GM18520 (cell line): Measurements from ENCODE around the gene GRK1.
"Not testable (repeated sequence)": the region's sequence is repeated elsewhere in the genome, so short reads cannot be mapped to it uniquely, and the experiment has no call there.

Source experiments
- ATAC-seq: cut with Tn5 transposase; IDR thresholded peaks from one replicate; pipeline ENCODE4 v1.9.1; 2021; ENCODE audit not compliant: unreplicated experiment

Gene GRK1

GRCh38 chr13:113666951-113667701, at the start of gene GRK1:
GRK1 (plus strand) TSS chr13:113667219; CDS start chr13:113667387, 168 bp downstream.
- no peak for ATAC-seq

GRCh38 chr13:113617961-113618360, 49.1 kb upstream of the GRK1 start:
- no peak for ATAC-seq

- ATAC-seq = no peak
These were observed 48.6 kb upstream of the GRK1 start for GRCh38 chr13:113618455-113618854.

DNA sequence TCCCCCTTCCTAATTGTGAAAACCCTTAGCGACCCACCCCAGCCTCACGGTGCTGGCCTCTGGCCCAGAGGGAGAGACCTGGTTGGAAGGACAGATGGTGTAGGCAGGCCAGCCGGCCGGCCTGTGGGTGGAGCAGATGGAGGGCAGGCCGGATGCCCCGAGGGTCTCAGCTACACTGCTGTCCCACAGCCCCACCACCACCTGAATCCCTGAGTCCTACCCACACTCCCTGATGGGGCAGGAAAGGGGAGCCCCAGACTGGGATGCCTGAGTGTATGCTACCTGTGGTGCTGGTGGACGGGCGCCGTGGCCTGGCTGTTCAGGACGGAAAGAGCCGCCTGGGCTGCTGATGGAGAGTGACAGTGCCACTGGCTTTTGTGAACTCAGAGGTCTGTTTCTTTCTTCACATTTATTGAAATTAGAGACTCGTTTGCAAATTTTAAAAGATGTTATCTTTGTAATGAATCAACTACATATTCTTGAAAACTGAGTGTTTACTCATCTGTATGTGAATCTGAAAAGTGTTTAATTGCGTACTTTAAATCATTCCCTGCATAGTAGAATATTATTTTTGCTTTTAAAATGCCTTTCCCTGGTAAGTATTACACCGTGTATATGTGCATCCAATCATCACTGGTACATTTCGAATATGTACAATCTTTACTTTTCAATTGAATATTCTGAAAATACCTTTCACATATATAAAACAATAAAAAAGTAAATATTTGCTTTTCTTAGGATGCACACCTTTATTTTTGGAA, 46.8 kb upstream of the GRK1 start:
- ATAC-seq = no peak

- no peak for ATAC-seq
These were observed 46.0 kb upstream of the GRK1 start for GRCh38 chr13:113621046-113621445.

GRCh38 chr13:113621498-113621897, 45.5 kb upstream of the GRK1 start:
- ATAC-seq = not testable (repeated sequence)

GRCh38 chr13:113621986-113622550, 45.0 kb upstream of the GRK1 start:
- not testable (repeated sequence) for ATAC-seq

DNA sequence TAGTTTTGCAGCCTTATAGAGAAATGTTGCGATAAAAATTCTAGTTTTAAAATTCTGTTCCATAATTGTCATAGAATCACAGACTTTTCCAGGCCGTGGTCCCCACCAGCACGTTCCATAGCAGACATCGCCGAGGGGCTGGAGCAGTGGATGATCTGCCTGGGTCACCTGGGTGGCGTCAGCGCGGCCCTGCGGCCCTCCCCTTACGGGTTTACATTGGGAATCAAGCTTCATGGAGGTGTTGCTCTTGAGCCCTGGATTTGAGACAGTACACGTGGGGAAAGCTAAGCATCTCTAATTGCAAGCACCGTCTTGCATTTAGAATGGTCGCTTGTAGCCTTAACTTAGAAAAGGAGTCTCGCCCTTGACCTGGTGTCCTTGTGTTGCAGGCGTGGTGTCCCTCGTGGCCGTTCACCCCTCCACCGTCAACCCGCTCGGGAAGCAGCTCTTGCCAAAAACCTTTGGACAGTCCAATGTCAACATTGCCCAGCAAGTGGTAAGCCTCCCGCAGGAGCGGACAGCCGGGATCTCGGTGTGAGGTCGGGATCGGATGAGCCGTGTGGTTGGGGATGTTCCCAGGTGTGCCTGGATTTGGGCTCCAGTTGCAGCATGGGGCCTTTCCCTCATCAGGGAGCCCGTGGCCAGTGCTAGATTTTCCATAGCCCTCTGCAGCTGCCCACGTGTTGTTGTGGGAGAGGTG, 44.1 kb upstream of the GRK1 start:
- ATAC-seq = no peak

DNA sequence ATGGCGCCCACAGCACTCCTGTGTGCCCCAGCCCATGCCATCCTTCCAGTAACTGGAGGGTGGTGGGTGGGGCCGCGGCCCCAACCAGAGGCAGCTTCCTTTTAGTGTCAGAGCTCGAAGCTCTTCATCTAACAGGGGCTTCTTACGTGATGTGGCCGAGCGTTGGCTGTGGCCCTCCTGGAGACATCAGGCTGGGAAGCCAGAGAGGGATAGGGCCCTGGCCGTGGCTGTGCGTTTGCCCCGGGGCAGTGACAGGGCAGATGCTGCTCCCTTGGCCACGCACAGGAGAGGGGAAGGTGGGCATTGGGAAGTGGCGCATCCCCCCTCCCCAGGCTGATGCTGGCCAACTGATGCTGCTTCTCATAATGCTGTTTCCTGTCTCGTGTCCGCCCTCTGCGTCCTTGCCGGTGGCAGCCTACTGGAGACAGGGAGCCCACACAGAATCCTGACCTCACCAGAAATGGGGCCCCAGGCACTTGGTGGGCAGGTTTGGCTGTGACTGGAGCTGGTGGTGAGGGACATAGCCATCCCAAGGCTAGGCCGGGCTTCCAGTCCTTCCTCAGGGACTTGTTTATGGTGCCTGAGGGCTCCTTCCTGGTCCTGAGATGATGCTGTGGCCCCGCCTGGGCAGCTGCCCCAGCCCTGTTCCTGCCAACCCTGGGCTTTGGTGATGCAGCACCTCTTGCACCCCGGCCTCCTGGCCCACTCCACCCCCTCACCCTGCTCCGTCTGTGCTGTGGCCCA, 43.4 kb upstream of the GRK1 start:
- ATAC-seq = no peak

- ATAC-seq = no peak
These were observed 42.8 kb upstream of the GRK1 start for GRCh38 chr13:113624235-113624587.

- ATAC-seq = not testable (repeated sequence)
These were observed 42.2 kb upstream of the GRK1 start for GRCh38 chr13:113624640-113625304.

- no peak for ATAC-seq
These were observed 40.9 kb upstream of the GRK1 start for GRCh38 chr13:113625965-113626721.

GRCh38 chr13:113627136-113627535, 39.9 kb upstream of the GRK1 start:
- ATAC-seq = no peak

DNA sequence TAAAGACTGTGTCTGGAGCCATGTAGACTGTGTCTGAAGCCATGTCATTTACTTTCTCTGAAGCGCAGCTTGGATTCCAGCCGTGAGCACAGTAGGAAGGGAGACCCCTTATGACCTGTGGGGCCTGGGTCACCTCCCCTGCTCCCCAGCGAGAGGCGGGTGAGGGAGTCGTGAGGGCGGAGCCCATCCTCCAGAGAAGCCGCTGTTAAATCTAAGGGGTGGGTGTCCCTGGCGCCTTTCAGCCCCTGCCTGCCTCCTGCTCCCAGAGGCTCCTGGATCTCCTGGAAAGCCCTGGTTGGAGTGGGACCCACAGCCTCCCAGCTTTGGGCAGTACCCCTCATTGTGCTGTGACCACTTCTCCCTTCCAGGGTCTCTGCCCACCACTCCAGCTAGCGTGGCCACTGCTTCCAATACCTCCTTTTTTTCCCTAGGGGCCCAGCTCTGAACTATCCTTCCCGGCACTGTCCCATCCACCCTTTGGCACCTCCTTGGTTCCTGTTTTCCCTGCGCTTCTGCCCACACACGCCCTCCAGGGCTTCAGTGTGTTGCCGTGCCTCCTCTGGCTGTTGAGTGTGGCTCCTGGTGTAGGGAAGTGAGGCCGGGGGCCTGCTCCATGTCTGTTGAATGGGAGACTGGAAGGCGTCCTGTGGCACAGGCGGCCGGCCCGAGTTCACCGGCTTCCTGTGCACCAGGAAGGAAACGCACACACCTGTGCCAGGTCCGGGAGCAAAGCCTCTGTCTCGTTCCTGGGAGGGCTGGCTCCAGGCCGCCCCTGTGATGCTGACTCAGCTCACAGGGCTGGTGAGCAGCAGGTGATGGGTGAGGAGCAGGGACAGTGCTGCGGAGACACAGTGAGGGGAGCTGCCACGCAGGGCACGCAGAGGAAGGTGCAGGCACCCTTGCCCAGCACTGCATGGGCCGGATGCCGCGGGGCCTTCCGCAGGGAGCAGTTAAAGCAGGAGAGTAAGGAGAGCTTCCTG, 38.4 kb upstream of the GRK1 start:
- no peak for ATAC-seq

DNA sequence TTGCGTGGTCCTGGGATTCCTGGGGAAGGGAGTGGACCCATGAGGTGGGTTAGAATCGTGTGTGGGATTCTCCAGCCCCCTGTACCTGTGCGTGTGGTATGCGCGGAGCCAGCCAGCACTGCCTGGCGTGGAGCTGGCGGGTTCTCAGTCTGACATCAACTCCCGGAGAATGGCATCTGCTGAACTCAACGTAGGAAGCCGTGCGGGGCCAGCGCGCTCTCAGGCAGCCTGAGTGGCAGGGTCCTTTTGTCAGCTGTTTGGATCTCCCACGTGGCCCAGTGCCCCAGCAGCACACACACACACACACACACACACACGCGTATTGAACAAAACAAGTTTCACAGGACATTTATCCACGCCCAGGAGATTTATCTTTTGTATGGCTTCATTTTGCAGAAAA, 37.2 kb upstream of the GRK1 start:
- no peak for ATAC-seq

GRCh38 chr13:113630296-113630695, 36.7 kb upstream of the GRK1 start:
- no peak for ATAC-seq

- no peak for ATAC-seq
These were observed 36.2 kb upstream of the GRK1 start for GRCh38 chr13:113630804-113631203.

- ATAC-seq = no peak
These were observed 35.5 kb upstream of the GRK1 start for GRCh38 chr13:113631341-113632095.
